Inflammatory macrophage treated with lipopolysaccharide for 4 hours (primary cell): ENCODE results near the gene SNCB.
"Not testable (repeated sequence)": the region's sequence is repeated elsewhere in the genome, so short reads cannot be mapped to it uniquely, and the experiment has no call there.

ENCODE experiments used
- DNase-seq: peaks from one replicate; pipeline ENCODE4 v3.0.0-alpha.2; 2020

Gene SNCB

DNA sequence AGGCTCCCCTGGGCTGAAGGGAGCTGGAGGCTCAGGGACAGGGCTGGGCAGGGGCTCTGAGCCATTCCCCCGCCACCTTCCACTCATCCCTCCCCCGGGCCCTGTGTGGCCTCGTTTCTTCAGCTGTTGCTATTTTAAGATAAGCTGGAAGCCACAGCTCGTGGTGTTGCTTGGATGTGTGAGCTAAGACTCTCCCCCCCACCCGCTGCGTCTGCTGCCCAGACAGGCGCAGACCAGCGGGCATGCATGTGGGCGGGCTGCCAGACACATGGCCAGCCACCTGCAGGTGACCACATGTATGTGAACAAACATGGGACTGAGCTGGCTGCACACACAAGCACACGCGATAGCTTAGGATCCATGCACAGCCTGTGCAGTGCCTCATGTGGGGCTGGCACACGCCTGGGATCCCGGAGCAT, 8.7 kb downstream of the SNCB start:
- no peak for DNase-seq

DNA sequence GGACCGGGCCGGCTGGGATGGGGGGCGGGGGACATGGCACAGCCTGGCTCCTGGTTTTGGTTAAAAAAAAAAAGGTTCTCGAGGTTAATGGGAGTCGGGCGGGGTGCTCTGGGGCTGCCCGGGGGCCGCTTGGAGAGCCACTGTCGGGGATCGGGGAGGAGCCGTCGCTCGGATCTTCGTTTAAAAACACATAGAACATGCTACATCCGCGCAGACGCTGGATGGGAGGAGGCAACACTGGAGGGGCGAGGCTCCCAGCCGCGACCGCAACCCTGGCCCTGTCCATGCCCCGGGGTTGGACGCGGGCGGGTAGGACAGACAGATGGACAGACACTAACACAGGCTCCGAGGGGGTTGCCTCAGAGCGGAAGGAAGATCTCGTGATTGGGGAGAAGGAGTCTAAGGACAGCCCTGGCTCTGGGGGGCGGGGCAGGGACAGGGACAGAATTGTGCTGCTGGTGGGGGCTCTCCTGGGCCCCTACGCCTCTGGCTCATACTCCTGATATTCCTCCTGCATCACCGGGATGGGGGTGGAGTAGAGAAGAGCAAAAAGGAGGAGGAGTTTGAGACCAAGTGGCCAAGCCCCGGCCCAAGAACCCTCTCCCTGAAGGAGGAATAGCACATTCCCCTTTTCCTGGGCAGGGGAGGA, 9.9 kb downstream of the SNCB start:
- DNase-seq: peak; percentile 41

DNA sequence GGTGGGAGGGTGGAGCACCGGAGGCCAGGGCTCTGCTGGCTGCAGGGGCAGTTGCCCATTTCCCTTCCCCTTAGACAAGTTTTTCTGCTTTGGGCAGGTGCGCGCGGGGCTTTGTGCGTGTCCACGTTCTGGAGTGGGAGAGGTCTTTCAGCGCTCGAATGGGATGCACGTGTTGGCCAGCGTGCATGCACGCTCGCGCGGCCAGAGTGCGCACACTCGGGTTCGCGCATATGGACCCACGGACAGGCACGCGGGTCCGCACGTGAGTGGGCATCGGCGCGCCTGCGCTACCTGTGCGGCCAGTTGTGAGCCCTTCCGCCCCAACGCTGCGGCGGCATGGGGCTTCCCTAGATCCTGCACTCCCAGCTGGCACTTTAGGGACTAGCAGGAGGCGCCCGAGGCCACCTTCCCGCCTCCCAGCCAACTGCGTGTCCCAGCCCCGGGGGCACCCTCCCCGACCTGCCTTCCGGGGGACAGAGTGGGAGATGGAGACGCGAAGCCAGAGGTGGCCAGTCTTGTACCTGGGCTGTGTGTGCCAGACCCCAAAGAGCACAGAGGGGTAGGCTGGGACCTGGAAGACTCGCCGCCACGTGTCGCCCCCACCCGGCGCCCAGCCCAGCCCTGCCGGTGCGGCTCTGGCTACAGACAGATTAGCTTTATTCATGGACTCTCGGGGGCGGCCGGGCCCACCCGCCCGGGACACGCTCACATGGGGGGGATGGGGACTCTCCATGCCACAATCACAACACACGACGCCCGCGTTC, 10.6 kb downstream of the SNCB start:
- no peak for DNase-seq

DNA sequence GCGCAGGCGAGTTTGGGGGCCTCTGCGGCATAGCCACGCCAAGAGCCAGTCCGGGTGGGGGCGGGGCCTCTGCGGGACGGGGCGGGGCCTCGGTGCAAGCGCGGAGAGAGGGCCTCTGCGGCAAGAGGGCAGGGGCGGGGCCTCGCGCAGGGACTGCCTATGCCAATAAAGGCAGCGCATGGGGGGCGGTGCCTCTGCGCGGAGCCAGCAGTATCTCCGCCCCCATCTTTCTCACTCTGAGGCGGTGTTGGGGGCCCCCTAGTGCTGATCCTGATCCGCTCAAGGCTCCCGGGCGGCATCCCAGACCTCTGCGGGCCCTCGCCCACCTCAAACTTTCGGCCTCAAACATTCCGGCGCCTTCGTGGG, 11.1 kb downstream of the SNCB start:
- peak; percentile 56 for DNase-seq

DNA sequence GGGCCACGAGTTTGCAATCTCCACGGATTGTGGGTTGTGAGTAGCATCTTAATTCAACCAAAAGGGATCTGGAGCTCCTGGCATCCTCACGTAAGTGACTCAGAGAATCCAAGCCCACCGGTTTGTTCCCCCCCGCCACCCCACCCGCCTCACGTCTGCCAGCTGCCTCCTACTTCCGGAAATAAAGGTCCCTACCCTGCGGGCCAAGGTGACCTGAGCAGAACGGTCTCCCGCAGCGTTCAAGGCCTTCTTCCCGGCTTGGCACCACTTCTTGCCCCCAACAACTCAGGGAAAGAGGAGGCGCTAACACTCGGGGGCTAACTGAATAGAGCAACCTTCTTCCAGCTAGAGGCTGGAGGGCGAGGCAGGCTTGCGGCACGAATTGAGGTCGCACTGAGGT, 11.6 kb downstream of the SNCB start:
- no peak for DNase-seq

DNA sequence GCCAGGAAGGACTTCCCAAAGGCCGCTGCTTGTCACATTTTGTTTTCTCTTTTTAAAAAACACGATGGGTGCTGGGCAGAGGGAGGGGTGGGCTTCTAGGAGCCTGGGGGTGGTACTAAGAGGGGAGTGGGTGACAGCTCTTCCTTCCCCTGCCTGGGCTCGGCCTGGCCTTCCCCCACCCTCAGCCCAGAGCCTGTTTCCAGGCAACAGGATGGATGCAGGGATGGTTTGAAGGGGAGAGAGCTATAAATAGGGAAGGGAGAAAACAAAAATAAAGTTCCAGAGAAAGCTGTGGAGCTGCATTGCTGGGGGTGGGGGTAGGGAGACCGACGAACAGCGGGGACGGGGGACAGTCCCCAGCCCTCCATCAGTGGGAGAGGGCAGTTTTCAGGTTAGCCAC, 13.8 kb downstream of the SNCB start:
- DNase-seq: no peak

DNA sequence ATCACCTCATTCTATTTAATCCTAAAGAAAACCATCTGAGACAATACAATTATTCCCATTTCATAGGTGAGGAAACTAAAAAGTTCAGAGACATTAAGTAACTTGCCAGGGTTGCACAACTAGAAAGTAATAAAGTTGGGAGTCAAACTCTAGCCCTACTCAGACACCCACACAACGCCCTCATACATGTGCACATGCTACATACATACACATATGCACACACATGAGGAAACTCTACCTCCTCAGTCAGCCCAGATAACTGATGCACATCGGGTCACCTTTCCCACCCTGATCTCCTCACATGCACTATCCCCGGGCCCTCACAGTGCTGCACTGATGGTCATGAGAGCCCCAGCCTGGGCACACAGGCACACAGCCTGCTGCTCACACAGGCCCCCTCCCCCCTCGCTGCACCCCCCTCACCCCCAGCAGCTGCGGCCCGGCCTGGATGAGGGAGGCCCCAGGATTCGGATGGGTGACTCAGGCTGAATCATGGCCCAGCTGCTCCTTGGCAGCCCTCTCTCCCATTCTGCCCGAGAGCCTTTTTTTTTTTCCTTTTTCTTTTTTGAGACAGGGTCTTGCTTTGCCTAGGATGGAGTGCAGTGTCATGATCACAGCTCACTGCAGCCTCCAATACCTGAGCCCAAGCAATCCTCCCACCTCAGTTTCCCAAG, 15.4 kb downstream of the SNCB start:
- DNase-seq: no peak

DNA sequence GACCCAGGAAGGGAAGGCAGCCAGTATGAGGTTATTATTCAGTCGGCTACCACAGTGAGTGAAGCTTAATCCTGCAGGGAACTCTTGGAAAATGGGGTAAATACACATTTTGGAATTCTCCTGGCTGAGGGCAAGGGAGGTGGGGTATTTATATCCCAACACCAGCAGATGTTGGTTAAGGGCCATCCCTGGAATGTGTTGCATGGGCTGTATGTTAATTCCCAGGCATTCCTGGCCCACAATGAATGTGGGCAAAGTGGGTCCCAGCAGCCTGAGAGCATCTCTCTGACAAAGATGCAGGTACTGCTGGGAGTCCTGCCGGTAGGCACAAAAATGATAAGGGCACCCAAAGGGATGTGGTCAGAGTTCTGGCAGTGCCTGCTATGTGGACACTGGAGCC, 17.5 kb downstream of the SNCB start:
- no peak for DNase-seq

DNA sequence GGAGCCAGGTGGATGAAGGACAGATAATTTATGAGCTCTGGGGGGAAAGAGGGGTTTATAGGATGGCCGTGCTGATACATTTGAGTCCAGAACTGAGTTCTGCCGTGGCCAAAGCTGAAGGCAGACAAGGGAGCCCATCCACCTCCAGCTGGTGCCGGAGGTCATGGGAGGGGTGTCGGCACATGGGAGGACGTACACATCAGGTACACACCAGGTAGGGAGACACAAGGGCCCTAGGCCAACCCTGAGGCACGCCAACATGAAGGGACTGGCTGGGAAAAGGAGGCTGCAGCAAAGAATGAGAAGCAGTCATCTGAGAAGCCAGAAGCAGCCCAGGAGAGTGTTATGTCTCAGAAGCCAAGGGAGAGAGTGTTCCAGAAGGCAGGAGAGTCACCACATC, 18.3 kb downstream of the SNCB start:
- no peak for DNase-seq

DNA sequence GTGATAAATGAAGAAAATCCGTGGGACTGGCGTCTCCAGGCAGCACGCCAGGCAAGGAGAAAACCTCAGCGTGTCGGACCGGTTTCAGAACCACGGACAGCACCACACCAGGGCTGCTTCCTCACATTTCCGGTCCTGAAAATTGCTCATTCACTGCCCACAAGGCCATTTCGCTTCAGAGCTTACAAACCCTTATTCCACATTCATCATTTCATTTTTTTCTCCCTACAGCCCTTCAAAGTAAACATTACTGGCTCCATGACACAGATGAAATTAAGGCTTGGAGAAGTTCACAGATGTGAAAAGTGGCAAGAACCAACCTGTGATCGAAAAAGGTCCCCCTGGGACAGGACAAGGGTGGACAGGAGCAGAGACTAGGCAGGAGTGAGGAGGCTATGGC, 18.9 kb downstream of the SNCB start:
- DNase-seq: peak; percentile 65

DNA sequence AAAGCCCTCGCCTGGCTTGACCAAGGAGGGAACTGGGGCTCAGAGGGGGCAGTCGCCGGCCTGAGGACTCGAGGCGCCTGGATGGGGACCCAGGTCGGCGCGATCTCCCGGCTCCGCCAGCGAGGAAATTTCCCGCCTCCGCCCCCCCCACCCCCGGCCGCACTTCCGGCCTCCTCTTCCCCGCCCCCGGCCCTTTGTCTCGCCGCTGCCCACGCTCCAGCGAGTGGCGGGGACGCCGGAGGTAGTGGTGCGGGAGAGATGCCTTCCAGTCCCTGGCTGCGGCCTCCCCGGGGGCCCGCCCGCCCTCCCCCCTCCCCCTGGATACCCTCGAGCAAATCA, 19.9 kb downstream of the SNCB start:
- DNase-seq: no peak

DNA sequence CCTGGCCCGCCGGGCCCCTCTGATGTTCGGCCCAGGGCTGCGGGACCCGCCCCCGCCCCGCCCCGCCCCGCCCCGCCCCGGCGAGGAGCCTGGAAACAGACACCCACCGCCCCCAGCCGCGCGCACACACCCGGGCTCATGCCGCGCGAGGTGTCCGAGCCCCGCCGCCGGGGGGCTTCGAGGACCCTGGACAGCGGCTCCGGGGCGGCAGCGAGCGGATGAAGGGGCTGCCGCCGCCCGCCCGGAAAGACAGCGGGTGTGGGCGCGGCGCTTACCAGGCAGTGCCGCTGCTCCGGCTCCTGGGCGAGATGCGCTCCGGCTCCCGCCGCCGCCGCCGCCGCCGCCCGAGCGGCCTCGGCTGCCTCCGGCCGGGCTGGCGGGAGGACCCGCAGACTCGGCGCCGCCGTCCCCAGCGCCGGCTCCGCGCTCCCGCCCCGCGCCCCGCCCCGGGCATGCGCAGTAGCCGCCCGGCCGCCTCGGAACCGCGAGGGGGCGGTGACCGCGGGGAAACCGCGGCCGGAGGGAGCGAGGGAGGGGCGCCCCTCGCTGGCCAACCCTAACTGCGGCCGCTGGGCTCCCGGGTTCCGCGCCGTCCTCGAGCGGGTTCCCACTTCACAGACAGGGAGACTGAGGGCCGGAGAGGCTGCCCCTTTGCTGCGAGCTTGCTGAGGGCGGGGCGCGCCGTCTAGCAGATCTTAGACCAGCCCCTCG, 20.5 kb downstream of the SNCB start, which contains the start of gene GPRIN1:
Gene GPRIN1 (minus strand): TSS at position 433 of the 711 bp plus-strand sequence. CDS start 10,322 bp downstream, outside the sequence.
- DNase-seq: peak; percentile 53

DNA sequence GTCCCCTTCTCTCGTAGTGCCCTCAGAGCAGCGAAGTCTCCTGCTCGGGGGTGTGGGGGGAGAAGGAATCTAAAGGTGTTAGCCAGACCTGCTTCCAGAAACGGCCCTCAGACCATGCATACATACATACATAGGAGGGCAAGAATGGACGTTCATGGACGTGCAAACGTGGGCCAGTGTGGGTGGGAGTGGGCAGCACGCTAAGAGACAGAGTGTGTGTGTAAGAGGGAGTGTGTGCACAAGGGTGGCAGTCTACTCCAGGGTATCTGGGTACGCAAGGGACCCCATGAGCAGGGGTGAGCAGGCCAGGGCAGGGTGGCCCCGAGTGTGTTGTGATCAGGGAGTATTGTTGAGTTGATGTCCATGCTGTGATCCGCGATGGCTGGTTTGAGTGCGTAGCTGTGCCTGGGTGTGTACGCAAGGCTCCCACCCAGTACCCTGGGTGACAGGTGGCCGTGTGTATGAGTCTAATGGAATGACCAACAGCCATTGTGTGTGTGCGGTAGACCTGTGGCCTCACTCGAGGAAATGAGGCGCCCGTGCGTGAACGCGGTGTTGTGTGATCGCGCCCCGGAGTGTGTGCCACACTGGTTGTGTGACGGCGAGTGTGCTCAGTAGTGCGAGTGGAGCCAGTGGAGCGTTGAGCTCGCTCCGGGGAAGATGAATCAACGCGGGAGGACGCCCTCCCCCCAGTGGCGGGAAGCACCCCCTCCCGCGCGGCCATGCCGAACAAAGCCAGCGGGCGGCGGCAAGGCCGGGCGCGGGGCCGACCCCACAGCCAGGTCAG, 21.2 kb downstream of the SNCB start:
- no peak for DNase-seq

DNA sequence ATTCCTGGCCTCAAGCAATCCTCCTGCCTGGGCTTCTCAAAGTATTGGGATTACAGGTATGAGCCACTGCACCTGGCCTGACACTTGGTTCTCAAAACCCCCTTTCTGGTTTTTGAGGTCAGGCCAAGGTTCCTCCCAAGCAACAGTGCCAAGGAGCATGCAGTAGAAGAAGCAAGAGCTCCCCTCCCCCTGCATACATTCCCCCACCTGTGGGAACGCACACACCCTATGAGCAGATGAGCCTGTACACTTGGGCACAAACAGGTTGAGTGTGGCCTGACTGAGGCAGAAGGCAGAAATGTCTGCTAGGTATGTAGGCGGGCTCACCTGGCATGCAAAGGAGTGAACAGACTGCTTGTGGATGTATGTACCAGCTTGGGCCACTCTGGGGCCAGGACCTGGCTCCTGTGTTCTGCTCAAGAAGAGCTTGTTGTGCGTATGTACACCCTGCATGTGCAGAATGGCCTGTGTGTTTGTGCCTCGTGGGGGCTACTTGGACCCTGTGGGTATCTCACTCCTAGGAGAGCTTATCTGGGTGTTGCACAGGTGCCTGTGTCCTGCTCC, 22.1 kb downstream of the SNCB start:
- DNase-seq: no peak

DNA sequence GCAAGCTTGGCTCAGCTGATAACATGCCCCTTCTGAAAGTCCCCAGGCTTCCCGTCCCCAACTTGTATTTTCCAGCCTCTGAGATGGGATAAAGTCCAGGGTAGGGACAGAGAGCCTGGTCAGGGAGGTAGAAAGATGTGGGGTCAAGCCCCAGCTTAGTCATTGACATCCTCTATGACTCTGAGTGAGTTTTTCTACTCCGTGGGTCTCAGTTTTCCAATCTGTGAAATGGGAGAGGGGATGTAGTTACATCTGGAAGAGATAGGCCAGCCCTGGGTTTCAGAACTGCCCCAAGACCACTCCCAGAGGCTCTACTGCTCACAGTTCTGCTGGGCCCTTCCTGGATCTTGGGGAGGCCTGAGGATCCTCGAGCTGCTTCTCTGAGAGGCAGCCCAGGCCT, 23.5 kb downstream of the SNCB start:
- DNase-seq: no peak

DNA sequence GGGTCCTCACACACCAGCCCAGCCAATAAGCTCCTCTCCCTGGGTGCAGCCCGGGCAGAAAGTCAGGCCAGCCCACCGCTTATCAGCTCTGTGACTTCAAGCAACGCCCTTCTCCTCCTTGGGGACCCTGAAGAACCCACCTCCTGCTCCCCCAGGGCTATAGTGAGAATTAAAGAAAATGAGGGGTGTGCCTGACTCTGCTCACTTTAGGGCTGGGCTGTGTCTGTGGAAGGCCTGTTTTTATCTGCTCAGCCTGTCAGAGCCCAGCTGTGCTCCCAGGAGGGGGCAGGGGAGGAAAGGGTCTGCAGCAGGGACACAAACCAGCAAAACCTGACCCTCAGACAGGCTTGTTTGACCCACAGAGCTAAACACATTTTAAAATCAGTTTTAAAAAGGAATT, 24.3 kb downstream of the SNCB start:
- no peak for DNase-seq

DNA sequence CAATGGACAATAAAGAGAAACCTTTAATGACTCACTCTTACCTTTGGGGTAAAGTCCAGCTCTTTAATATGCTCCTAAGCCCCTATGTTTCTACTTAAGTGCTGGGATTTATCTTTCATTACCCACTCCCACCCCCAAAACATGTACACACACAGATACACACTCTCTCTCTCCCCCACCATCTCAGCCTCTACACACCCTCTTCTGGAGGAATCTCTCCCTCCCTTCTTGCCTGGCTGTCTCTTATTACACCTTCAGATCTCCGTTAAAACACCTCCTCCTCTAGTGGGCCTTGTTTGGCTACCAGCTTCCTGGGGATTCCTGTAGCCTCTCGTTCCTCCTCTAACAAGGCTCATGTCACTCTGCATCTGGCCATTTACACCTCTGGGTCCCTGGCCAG, 27.2 kb downstream of the SNCB start:
- DNase-seq: no peak

DNA sequence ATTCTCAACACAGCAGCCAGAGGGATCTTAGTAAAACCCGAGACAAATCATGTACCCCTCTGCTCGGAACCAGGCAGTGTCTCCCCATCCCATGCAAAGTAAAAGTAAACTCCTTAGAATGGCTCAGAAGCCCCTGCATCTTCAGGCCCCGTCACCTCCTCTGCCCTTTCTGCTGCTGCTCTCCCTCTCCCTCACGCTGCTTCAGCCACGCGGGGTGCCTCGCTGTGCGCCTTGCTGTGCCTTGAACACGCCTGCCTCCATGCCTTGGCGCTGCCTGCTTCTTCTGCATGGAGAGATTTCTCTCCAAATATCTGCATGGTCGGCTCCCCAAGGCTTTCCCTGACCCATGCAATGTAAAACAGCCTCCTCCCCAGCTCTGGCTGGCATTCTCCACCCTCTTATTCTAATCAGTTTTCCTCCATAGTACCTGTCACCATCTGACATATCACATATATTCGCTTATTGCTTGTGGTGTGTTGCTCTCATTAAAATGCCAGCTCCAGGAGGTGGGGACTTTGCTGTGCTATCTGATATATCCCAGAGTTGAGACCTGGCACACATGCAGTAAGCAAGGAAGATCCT, 28.3 kb downstream of the SNCB start:
- no peak for DNase-seq

DNA sequence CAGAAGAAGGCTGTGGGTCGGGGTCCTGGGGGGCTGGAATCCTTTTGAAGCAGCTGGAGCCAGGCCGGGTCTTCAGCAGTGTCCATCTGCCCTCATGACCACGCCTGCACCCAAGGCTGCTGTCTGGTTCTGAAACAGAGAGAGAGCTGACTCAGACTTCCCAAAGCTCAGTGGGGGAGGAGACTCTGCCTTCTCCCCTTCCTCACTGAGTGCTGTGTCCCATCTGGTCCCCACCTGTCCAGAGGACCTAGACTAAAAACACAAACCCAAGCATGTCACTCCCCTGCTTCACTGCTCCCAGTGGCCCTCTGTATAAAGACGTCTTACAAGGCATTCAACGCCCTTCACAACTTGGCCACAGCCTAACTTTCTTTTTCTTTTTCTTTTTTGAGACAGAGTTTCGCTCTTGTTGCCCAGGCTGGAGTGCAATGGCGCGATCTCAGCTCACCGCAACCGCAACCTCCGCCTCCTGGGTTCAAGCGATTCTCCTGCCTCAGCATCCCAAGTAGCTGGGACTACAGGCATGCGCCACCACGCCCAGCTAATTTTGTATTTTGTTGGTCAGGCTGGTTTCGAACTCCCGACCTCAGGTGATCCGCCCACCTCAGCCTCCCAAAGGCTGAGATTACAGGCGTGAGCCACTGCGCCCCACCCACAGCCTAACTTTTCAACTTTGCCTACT, 30.4 kb downstream of the SNCB start:
- not testable (repeated sequence) for DNase-seq

DNA sequence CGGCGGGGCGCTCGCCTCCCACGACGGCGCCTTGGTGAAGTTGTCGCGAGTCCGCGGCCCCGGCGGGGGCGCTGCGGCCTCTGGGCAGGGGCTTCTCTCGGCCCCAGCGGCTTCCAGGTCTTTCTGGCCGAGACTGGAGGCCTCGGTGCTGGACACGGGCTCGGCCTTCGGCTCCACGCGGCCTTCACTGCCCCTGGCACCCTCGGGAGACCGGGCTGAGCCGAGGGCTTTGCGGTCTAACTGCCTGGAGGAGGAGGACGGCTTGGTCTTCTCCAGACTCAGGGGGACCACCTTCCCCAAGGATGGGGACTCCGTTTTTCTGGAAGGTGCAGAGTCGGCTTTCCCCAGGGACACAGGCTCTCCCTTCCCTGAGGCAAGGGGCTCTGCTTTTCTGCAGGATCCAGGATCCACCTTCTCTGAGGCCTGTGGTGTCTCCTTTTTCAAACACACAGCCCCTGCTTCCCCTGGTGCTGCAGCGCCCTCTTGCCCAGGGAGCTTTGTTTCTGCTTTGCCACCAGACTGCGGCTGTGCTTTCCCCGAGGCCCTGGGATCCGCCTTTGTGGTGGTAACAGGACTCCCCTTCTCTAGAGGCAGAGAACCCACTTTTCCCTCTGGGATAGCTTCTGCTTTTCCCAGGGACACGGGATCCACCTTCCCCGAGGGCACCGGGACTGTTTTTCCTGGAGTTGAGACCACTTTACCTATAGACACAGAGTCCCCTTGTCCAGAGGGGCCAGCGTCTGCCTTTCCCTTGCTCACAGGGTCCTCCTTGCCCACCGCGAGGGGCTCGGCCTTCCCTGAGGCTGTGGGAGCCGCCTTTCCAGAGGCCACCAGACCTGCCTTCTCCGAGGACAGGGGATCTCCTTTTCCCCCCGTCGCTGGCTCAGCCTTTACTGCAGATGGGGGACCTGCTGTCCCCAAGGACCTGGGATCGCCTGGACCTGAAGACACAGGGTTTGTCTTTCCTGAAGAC, 32.6 kb downstream of the SNCB start:
- DNase-seq: no peak
